Neural cell (in vitro differentiated cells): ENCODE measurements around the gene STAC2. TPM values are rescaled to one million over a fixed set of nuclear protein-coding genes. Genes with fewer than 3 reads are reported as not detected.
A peak's percentile ranks its signal among the peaks of the same experiment; 100 is the strongest.

Experiments used
- H2AFZ ChIP-seq: fragments of 200-600, 300-800 bp; sonication (generic), shearing (Covaris generic); 2 replicates; pipeline ENCODE4 v1.6.0; 2014; ENCODE audit warnings: low read depth, mild to moderate bottlenecking, antibody characterized with exemption, low read length, moderate library complexity
- H3F3A ChIP-seq: fragments of 200-600 bp; shearing (Covaris generic); 2 replicates; pipeline ENCODE4 v1.6.1; 2016; ENCODE audit warnings: mild to moderate bottlenecking, moderate library complexity, mixed read lengths, antibody characterized with exemption, low read length; ENCODE audit not compliant: insufficient read depth, poor library complexity, severe bottlenecking
- H3K27ac ChIP-seq: fragments of 200-600, 300-800 bp; sonication (generic), shearing (Covaris generic); 2 replicates; pipeline ENCODE4 v1.5.1; 2014; ENCODE audit warnings: mild to moderate bottlenecking, low read length, moderate library complexity
- H3K27me3 ChIP-seq: fragments of 300-800, 200-600 bp; sonication (generic), shearing (Covaris generic); 2 replicates; pipeline ENCODE4 v1.6.0; 2014; ENCODE audit warnings: mild to moderate bottlenecking, low read depth, low read length, moderate library complexity; ENCODE audit not compliant: insufficient read depth
- H3K36me3 ChIP-seq: fragments of 300-800, 200-600 bp; sonication (generic), shearing (Covaris generic); 2 replicates; pipeline ENCODE4 v1.5.1; 2014; ENCODE audit warnings: mild to moderate bottlenecking, antibody characterized with exemption, low read length, moderate library complexity; ENCODE audit not compliant: insufficient read depth
- H3K4me2 ChIP-seq: fragments of 300-800, 200-600 bp; sonication (generic), shearing (Covaris generic); 2 replicates; pipeline ENCODE4 v1.6.0; 2014; ENCODE audit warnings: mild to moderate bottlenecking, low read length
- H3K4me3 ChIP-seq: fragments of 300-800, 200-600 bp; sonication (generic), shearing (Covaris generic); 2 replicates; pipeline ENCODE4 v1.5.1; 2014; ENCODE audit warnings: mild to moderate bottlenecking, low read length, moderate library complexity
- H3K79me2 ChIP-seq: fragments of 200-600 bp; shearing (Covaris generic); replicated peaks from 2 replicates; pipeline ENCODE4 v1.6.0; 2014; ENCODE audit warnings: mild to moderate bottlenecking, low read length, moderate library complexity; ENCODE audit not compliant: insufficient read depth
- H3K9ac ChIP-seq: fragments of 300-800, 200-600 bp; sonication (generic), shearing (Covaris generic); 2 replicates; pipeline ENCODE4 v1.6.1; 2016; ENCODE audit warnings: mild to moderate bottlenecking, low read length, mixed read lengths
- H3K9me2 ChIP-seq: fragments of 200-600 bp; shearing (Covaris generic); 2 replicates; pipeline ENCODE4 v1.6.1; 2016; ENCODE audit warnings: mild to moderate bottlenecking, low read length, mixed read lengths; ENCODE audit not compliant: insufficient read depth
- H3K9me3 ChIP-seq: fragments of 200-600, 300-800 bp; sonication (generic), shearing (Covaris generic); 2 replicates; pipeline ENCODE4 v1.6.1; 2016; ENCODE audit warnings: mild to moderate bottlenecking, mixed run types, low read length, moderate library complexity, mixed read lengths
- H4K20me1 ChIP-seq: fragments of 200-600 bp; shearing (Covaris generic); 2 replicates; pipeline ENCODE4 v1.6.1; 2016; ENCODE audit warnings: mild to moderate bottlenecking, mixed run types; ENCODE audit not compliant: insufficient read depth
- EP300 ChIP-seq: fragments of 450-650 bp; conservative IDR thresholded peaks from 2 replicates; pipeline ENCODE4 v1.6.1; 2014; ENCODE audit warnings: antibody characterized with exemption, mild to moderate bottlenecking, moderate library complexity; ENCODE audit not compliant: poor library complexity, severe bottlenecking
- EZH2 ChIP-seq: fragments of 200-600, 300-800 bp; shearing (Covaris generic), sonication (generic); IDR thresholded peaks from 2 replicates; pipeline ENCODE4 v1.6.1; 2014; ENCODE audit warnings: antibody characterized with exemption, low read length, borderline replicate concordance, mild to moderate bottlenecking; ENCODE audit not compliant: insufficient read depth, poor library complexity, severe bottlenecking
- MXI1 ChIP-seq: fragments of 450-650 bp; conservative IDR thresholded peaks from 2 replicates; pipeline ENCODE4 v1.6.1; 2014; ENCODE audit warnings: antibody characterized with exemption, mild to moderate bottlenecking; ENCODE audit not compliant: poor library complexity, severe bottlenecking
- POLR2AphosphoS5 ChIP-seq: IDR thresholded peaks from 2 replicates; pipeline ENCODE4 v1.6.1; 2012
- RAD21 ChIP-seq: fragments of 450-650 bp; conservative IDR thresholded peaks from 2 replicates; pipeline ENCODE4 v1.6.1; 2014; ENCODE audit warnings: antibody characterized with exemption, mild to moderate bottlenecking, moderate library complexity
- REST ChIP-seq: IDR thresholded peaks from 2 replicates; pipeline ENCODE4 v1.6.1; 2012; ENCODE audit warnings: borderline replicate concordance
- SMC3 ChIP-seq: fragments of 450-650 bp; conservative IDR thresholded peaks from 2 replicates; pipeline ENCODE4 v1.6.1; 2014; ENCODE audit warnings: antibody characterized with exemption, mild to moderate bottlenecking, moderate library complexity; ENCODE audit not compliant: poor library complexity
- TAF1 ChIP-seq: IDR thresholded peaks from 2 replicates; pipeline ENCODE4 v1.6.1; 2012; ENCODE audit warnings: low read depth
- polyA plus RNA-seq: library from polyadenylated mRNA; depleted of rRNA; stranded (reverse); fragments of >200 nt; gene quantifications from 2 replicates; pipeline ENCODE4 v1.2.3, GENCODE V29; 2014
- TF ChIP-seq, protein P1 (sequence below): fragments of 450-650 bp; IDR thresholded peaks from 2 replicates; pipeline ENCODE4 v1.5.1; 2014; ENCODE audit warnings: antibody characterized with exemption, mild to moderate bottlenecking, moderate library complexity; ENCODE audit not compliant: poor library complexity, severe bottlenecking

Gene STAC2
- polyA plus RNA-seq, 1 donor from 2014 or later, result not detected

DNA sequence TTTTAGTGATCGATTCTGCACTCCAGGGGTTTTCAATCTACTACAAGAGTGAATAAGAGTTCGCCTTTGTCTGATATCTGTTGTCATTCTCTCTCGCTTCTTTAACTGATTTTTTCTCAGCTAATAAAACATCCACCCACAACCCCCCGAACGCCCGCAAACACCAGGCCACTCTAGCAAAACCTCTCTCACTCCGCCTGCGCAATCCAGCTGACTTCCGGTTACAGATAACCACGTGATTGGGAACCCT is 26.0 kb downstream of the STAC2 start:
- Histone ChIP-seq H3K79me2 (peaks cover 42% of the 10 kb centered on the region), H2AFZ (peak overlapping the region; percentile 60), H3K9ac (peak overlapping the region; percentile 92), H3K9me3 (no peaks in the 10 kb centered on the region), H3K4me2 (peak overlapping the region; percentile 42), H4K20me1 (no peaks in the 10 kb centered on the region), H3F3A (no peaks in the 10 kb centered on the region), H3K9me2 (no peaks in the 10 kb centered on the region), H3K27me3 (no peaks in the 10 kb centered on the region), H3K27ac (peak overlapping the region; percentile 86), H3K4me3 (peak overlapping the region; percentile 85), H3K36me3 (no peaks in the 10 kb centered on the region)
- TF ChIP-seq POLR2AphosphoS5 (peak; percentile 79), RAD21 (no peak)

- H3K9ac ChIP-seq, result peak overlapping the region; percentile 98
- peak overlapping the region; percentile 18 for H2AFZ ChIP-seq
- no peaks in the 10 kb centered on the region for H3K9me3 ChIP-seq
- H3K9me2 ChIP-seq, result no peaks in the 10 kb centered on the region
- no peaks in the 10 kb centered on the region for H3K36me3 ChIP-seq
- peaks cover 6% of the 10 kb centered on the region for H4K20me1 ChIP-seq
- H3K4me2 ChIP-seq, result peak overlapping the region; percentile 60
- no peaks in the 10 kb centered on the region for H3F3A ChIP-seq
- peaks cover 45% of the 10 kb centered on the region for H3K79me2 ChIP-seq
- peak overlapping the region; percentile 98 for H3K4me3 ChIP-seq
- TF ChIP-seq TAF1 (no peak), EP300 (no peak), MXI1 (no peak), SMC3 (no peak), EZH2 (no peak), REST (no peak), RAD21 (no peak), POLR2AphosphoS5 (no peak)
- TF ChIP-seq, protein P1, sequence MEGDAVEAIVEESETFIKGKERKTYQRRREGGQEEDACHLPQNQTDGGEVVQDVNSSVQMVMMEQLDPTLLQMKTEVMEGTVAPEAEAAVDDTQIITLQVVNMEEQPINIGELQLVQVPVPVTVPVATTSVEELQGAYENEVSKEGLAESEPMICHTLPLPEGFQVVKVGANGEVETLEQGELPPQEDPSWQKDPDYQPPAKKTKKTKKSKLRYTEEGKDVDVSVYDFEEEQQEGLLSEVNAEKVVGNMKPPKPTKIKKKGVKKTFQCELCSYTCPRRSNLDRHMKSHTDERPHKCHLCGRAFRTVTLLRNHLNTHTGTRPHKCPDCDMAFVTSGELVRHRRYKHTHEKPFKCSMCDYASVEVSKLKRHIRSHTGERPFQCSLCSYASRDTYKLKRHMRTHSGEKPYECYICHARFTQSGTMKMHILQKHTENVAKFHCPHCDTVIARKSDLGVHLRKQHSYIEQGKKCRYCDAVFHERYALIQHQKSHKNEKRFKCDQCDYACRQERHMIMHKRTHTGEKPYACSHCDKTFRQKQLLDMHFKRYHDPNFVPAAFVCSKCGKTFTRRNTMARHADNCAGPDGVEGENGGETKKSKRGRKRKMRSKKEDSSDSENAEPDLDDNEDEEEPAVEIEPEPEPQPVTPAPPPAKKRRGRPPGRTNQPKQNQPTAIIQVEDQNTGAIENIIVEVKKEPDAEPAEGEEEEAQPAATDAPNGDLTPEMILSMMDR, result no peak
- peak overlapping the region; percentile 97 for H3K27ac ChIP-seq
- H3K27me3 ChIP-seq, result no peaks in the 10 kb centered on the region
Observed at GRCh38 chr17:39198186-39198566, 27.6 kb downstream of the STAC2 start.
